Stimulated activated CD8-positive, alpha-beta memory T cell treated with anti-CD3 and anti-CD28 coated beads, Interleukin-4, amount 100 ng/mL, for 1 hour (primary cell): ENCODE results near the gene RPSA.
A peak's percentile ranks its signal among the peaks of the same experiment; 100 is the strongest.
"Not testable (repeated sequence)": the region's sequence is repeated elsewhere in the genome, so short reads cannot be mapped to it uniquely, and the experiment has no call there.

Source experiments
- DNase-seq, 2 donors: peaks; one replicate each; pipeline ENCODE4 v3.0.0-alpha.2; 2020; ENCODE audit warnings: low read depth in 2 of 2, low spot score in 1 of 2

Gene RPSA

DNA sequence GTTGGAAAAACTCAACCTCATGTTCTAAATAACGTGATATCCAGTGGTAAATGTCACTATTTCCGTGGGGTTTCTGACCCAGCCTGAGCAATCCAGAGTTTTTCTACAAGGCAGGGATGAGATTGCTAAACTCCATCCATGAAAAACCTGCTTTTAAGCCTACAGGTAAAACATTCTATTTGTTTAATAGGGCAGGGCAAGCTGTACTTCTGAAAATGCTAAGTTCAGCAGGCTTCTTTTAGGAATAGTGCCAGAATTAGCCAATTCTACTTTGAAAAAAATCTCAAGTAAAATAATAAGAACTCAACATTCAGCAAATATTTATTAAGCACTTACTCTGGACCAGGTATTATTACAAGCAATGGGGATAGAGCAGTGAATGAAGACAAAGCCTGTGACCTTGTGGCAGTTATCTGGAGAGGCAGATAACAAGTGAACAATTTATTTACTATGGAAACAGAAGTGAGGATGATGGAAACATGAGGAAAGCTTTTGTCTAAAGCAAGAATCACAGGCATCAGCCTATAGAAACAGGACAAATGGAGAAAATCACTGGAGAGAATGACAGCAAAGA lies 13.3 kb downstream of the RPSA start:
- no peak for DNase-seq

DNA sequence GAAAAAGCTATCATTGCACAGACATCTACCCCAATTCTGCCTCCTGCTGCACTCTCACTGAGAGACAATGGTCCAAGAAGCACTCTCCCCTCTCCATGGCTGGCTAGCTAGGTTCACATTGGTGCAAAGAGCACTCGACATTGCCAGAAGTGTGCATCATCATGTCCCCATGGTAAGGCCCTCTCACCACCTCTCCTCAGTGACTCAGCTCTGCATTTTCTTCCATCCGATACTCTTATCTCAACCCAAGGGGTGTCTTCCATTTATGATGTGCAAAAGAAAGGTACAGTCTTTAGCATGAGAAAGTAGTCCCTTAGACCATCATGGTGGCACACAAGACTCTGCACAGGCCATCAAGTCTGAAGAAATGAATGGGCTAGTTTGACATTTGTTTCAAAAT lies 14.0 kb downstream of the RPSA start:
- no peak for DNase-seq

DNA sequence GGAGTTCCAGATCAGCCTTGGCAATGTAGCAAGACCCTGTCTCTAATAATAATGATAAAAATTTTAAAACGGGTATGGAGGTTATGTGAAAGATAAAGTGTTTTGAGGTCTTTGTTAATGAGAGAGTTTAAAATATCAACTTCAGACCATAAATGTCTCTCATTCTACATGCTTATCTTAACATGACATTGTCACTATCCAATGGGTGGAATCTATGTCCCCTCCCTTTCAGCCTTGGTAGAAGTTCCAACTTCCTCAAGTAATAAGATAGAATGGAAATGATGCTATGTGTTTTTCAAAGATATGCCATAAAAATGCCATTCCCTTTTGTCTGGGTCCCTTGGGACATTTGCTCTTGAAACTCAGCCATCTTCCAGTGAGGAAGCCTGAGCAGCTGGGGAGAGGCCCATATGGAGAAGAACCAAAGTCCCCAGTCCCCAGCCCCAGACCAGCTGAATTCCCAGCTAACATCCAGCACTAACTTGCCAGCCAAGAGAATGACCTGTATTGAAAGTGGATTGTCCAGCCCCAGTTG lies 17.0 kb downstream of the RPSA start:
- DNase-seq, result no peak

DNA sequence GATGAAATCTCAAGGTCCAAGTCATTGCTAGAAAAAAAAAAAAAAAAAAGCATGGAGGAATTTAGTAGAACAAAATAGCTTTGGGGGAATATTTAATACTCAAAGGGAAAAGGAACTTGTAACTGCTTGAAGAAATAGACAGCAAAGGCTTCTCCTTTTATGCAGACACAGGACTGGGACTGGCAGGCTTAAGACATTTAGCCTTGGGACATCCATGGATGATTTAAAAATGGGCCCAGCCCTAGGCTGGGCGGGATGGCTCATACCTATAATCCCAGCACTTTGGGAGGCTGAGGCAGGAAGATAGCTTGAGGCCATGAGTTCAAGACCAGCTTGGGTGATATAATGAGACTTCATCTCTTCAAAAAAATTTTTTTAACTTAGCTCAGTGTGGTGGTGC lies 19.8 kb downstream of the RPSA start:
- DNase-seq, result no peak

DNA sequence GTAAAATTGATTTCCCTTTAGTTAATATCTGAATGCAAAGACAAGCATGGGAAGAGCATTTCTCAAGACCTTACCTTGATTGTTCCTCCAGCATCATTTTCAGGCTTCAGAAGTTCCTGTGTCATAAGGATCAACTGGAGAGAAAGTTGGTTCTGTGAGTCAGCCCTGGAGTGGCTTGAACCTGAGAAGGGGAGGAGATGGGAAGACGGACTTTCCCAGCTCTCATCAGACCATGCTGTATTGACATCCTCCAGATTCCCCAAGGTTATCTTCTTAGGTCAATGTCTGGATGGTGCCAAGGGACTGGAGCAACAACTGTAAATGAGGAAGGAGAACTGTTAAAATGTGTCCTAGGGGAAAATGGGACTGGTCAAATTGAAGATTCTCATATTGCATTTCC lies 21.0 kb downstream of the RPSA start:
- DNase-seq, result no peak

DNA sequence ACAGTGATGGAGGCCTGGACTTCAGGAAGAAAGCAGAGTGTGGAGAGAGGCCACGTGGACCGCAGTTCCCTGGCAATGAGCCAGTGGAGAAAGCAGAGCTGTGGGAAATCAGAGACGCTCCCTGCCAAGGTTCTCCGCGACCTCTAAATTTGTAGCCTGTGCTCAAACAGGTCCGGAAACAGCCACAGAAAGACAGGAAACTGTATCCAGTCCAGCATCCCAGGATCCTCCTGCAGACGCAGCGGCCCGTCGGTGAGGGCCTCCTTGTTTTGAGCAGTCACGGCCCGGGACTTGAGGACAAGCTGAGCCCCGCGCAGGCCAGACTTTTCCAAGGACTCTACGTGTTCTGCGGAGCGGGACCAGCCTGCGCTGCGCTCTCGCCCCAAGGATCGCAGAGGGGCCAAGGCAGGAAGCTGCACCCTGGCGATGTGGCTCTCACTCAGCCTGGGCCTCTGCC lies 22.3 kb downstream of the RPSA start:
- no peak for DNase-seq

DNA sequence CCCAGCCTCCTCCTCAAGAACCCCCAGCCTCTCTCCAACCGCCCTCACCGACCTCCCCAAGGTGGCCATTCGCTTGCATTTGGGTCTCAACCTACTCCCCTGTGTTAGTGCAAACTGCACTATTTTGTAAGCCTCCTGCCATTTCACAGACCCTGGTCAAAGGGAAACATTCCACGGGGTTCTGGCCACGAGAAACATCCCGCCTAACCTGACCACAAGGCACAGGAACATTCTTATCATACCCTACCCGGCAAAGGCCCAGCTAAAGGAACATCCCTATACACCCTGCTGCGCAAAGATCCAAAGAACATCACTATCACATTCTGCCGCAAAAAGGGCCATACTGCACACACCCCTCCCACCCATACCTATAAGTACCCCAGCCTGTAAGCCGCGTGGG lies 22.9 kb downstream of the RPSA start:
- DNase-seq, result no peak

DNA sequence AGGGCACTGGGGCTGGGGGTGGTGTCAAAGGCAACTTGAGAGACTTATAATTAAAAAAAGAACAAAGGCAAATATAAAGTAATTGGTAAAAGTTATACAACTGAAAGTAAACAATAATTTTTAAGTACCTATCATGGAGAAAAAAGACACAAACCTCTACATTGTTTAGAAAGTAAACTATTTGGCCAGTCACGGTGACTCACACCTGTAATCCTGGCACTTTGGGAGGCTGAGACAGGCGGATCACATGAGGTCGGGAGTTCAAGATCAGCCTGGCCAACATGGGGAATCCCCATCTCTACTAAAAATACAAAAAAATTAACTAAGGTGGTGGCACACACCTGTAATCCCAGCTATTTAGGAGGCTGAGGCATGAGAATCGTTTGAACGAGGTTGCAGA lies 25.8 kb downstream of the RPSA start:
- DNase-seq, result no peak

DNA sequence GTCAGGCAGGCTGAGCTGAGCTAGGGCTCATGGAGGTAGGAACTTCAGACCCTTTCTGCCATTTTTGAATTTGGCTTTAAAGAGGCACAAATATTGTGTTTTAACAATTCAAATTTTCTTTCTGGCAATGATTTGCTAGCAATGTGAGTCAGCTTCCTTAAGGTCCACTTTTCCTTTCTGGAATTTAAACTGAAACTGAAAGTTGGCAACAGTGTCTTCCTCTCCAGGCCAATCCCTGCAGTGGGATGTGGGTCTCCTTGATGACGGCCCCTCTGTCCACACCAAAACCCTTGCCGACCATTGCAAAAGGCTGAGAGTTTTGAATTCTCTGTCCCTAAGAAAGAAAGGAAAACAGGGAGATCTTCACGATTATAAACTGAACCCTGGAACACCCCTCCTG lies 27.1 kb downstream of the RPSA start:
- no peak for DNase-seq

DNA sequence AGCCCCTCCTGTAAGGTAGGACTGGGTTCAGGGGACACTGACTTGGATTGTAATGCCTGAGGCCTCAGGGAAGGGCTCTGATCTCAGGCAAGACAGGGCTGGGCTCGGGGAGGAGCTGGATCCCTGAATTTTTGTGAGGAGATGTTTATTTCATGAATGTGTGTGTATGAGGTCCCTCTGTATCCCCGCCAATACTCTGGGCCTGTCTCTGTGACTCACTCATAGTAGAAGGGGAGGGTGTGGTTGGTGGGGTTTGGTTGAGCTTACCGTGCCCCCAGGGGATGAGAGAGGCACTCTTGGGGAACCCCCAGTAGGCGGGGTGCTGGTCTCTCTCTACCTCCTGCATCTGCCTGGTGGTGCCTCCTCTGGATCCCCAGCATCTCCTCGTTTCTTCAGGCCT lies 28.1 kb downstream of the RPSA start:
- no peak for DNase-seq

DNA sequence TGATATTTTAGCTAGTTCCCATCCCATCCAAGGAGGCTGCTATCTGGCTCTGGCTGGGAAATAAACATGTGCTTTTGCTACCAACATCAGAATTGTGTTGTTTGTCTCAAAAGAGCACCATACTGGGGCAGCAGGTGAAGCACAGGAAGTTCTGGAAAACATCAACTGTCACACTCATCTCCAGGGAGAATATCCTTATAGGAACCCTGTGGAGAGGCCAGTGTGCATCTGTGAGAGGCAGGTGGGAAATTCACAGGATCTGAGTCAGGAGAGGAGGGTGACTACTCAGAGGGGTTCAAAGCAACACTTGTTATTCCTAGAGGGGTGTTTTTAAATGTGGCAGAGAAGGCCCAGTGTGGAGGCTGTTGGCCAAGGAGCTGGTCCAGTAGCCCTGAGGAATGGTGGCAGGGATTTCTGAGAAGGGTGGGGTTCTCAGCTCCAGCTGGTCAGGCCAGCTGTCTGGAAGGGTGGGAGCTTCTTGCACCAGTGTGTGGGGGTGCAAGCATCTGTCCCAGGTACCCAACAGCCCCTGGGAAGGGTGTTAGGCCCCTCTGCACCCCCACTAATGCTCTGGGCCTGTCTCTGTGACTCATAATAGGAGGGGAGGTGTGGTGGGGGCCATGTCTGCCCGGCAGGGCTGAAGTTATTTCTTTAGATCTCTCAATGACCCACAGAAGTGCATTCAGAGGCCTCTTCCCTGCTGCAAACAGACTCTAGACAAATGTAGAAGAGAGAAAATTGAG lies 28.7 kb downstream of the RPSA start:
- DNase-seq, result no peak

DNA sequence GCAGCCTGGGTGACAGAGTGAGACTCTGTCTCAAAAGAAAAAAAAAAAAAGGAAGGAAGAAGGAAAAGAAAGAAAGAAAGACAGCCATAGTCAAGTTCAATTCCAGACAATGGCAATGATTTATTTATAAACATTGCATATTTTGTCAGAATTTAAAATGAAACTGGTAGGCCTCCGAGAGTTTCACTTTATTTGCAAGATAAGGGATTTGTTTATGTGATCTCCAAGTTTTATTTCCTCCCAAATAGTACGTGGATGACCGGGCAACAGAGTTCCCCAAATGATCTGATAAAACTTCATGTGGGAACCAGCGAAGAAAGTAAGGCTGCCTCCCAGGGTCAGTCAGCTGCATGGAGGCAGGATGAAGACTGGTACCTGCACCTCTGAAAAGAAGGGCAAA lies 32.4 kb downstream of the RPSA start:
- DNase-seq, result no peak

DNA sequence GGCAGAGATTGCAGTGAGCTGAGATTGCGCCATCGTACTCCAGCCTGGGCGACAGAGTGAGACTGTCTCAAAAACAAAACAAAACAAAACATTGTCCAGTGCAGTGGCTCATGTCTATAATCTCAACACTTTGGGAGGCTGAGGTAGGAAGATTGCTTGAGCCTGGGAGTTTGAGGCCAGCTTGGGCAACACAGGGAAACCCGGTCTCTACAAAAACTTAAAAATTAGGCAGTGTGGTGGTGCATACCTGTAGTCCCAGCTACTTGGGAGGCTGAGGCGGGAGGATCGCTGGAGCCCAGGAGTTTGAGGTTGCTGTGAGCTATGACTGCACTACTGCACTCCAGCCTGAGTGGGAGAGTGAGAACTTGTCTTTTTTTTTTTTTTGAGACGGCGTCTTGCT lies 33.8 kb downstream of the RPSA start:
- DNase-seq, result no peak

DNA sequence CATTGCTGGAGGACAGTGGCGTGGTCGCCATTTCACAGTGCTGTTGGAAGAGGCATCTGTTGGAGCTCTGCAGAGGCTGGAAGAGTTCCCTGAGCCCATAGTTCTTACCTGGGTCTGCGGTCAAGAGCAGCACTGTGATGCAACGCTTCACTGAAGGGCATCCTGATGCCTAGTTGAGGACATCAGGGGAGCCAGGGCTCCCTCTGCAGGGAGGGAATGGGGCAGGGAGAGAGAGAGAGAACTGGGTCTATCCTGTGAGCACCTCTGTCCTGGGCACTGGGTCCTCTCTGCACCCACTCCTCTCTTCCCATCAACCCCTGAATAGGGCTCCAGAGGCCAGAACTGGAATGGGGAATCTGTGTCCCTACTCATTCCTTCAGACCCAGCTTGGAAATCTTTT lies 37.0 kb downstream of the RPSA start:
- DNase-seq, result no peak

DNA sequence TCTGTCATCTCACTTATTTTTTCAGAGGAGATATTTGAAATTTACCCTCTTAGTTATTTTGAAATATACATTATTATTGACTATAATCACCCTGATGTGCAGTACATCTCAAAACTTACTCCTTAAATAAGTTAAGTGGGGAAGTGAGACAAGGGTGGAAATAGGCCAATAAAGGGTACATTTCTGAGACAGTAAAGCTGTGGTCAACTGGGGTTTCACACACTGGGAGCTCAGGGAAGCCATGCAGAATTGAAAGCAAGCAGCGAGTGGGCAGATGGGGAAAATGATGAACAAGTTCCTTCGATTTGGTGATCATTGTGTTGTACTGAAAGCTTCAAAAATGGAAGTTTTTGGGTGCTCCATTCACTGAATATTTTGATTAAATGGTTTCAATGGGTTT lies 39.4 kb downstream of the RPSA start:
- no peak for DNase-seq

DNA sequence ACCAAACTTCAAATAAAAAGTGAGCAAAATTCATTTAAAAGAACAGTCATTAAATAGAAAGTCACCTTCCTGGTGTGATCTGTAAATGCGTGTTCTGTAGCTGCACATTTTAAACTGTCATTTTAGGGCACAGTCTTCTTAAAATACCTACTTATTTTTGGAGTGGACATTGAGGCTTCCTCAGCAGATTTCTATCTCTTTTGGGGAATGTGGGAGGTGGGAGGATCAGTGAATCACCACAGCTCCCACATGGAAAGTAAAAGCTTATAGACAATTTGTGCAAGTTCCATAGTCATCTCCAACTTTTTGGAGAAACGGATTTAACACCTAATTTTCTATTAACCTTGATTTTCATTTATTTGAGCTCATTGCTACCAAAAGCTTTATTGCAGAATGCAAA lies 39.9 kb downstream of the RPSA start:
- DNase-seq, result no peak

DNA sequence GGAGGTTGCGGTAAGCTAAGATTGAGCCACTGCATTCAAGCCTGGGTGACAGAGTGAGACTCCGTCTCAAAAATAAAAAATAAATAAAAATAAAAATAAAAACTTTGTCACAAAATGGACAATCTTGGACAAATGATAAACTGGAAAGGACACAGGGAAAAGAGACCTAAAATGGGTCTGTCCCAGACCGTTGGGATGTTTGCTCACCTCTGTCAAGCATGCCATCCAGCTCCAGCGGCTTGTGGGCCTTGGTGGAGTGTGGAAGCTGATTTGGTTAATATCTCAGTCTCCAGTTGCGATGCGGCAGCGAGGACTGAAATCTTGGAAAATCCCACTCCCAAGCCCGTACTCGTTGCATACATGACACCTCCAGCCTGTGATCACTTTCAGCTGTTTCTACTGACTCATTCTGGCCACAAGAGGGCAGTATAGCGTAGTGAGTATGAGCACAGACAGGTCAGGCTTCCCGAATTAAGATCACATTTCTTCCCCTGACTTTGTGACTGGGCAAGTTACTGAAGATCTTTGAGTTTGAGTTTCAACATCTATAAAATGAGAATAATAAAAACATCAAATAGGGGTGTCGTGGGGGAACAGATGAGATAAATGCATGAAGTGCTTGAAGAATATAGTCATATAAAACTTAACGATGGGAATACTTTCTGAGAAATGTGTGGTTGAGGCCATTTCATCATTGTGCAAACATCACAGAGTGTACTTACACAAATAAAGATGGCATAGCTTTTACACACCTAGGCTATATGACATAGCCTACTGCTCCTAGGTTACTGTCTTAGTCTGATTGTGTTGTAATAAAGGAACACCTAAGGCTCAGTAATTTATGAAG lies 41.3 kb downstream of the RPSA start:
- DNase-seq, result peak; percentile 15 to 40

DNA sequence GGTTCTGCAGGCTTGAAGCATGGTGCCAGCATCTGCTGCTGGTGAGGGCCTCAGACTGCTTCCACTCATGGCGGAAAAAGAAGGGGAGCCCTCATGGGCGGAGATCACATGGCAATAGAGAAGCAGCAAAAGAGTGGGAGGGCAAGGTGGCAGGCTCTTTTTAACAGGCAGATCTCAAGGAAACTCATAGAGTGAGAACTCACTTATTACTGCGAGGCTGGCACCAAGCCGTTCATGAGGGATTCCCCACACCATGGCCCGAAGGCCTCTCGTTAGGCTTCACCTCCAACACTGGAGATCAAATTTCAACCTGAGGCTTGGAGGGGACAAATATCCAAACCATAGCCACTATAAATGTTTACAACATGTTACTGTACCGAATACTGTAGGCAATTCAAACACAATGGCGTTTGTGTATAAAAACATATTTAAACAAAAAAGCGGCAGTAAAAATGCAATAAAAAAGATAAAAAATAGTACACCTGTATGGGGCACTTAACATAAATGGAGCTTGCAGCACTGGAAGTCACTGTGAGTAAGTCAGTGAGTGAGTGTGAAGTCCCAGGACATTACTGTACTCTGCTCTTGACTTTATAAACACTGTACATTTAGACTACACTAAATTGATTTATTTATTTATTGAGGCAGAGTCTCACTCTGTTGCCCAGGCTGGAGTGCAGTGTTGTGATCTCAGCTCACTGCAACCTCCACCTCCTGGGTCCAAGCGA lies 42.1 kb downstream of the RPSA start:
- DNase-seq, result no peak

DNA sequence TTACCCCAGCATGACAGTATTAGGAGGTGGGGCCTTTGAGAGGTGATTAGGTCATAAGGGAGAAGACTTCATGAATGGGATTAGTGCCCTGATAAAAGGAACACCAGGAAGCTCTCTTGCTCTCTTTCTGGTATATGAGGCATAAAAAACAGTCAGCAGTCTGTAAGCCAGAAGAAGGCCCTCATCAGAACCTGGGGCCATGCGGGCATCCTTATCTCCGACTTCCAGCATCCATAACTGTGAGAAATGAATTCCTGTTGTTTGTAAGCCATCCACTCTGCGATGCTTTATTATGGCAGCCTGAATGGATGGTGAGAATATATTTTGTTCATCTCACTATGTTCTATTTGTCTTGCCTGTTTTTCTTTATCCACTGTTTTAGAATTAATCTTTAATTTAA lies 43.3 kb downstream of the RPSA start:
- DNase-seq, result no peak

DNA sequence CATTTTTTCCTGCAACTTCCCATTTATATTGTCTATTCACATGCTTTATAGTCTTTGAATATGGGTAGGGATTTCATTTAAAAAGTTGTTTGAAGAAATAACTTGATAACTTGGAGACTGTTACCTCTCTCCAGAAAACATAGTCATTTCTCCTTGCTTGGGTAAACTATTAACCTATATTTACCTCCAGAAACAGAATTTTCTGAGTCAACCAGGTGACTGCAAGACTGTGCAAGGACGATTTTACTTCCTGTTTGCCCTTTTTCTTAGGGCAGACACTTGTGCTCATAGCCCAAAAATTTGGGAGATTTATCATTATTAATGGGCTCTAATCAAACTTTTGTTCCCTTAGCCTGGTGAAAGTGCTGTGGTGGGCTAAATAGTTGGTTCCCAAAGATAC lies 46.6 kb downstream of the RPSA start:
- DNase-seq, result no peak

DNA sequence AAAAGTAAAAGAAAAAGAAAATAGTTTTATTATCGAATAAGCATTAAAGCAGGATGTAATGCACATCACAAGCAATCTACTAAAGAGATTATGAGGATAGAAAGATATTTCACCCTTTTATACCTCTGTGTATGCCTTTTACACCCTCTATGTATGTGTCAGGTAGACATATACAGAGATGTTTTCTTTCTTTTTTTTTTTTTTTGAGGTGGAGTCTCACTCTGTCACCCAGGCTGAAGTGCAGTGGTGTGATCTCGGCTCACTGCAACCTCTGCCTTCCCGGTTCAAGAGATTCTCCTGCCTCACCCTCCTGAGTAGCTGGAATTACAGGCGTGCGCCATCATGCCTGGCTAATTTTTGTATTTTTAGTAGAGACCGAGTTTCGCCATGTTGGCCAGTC lies 47.4 kb downstream of the RPSA start:
- DNase-seq, result not testable (repeated sequence)
